Measurements from ENCODE around the gene NACAD. TPM values are rescaled to one million over a fixed set of nuclear protein-coding genes. Genes with fewer than 3 reads are reported as not detected.
A peak's percentile ranks its signal among the peaks of the same experiment; 100 is the strongest.

Gene NACAD
- total RNA-seq, 2 experiments from 2014 or later = 0.09 to 0.35 TPM

- H3K4me1 Mint-ChIP-seq = peaks cover 41% of the 10 kb centered on the region
- peak within 1 kb of the TSS; percentile 87 for H3K4me3 Mint-ChIP-seq
- CTCF ChIA-PET = interaction anchor here (1.0 to 4.3 kb wide), 5 partner anchors 25 to 253 kb away, joined by 3 to 26 read pairs (median 4); no protein-coding TSS in a partner anchor
- H3K9me3 Mint-ChIP-seq (ENCODE audit: low read depth) = no peaks in the 10 kb centered on the region
- H3K27ac Mint-ChIP-seq = peak within 1 kb of the TSS; percentile 89
- ATAC-seq (peak; percentile 92), DNase-seq (peak; percentile 96)
- H3K36me3 Mint-ChIP-seq = peaks cover 27% of the 10 kb centered on the region
- peaks cover 9% of the 10 kb centered on the region for H3K27me3 Mint-ChIP-seq
Observed at GRCh38 chr7:45111298-45112223, 22.8 kb upstream of the NACAD start, which contains the start of gene TBRG4. TSS of gene TBRG4 (minus strand) at chr7:45111697. CDS start at chr7:45109237, 2,460 bp downstream.

- Mint-ChIP-seq H3K27me3 (no peaks in the 10 kb centered on the region), H3K4me3 (peak overlapping the region; percentile 36), H3K36me3 (peaks cover 47% of the 10 kb centered on the region), H3K4me1 (peaks cover 49% of the 10 kb centered on the region), H3K27ac (peak overlapping the region; percentile 61), H3K9me3 (ENCODE audit: low read depth) (no peaks in the 10 kb centered on the region)
- CTCF ChIA-PET = no interaction called here
- DNase-seq = peak; percentile 37
- no peak for ATAC-seq
Observed at GRCh38 chr7:45108863-45109262, 20.1 kb upstream of the NACAD start.

- Mint-ChIP-seq H3K4me3 (no peak overlapping the region), H3K27me3 (no peaks in the 10 kb centered on the region), H3K36me3 (peaks cover 55% of the 10 kb centered on the region), H3K4me1 (peaks cover 44% of the 10 kb centered on the region), H3K9me3 (ENCODE audit: low read depth) (no peaks in the 10 kb centered on the region), H3K27ac (peak overlapping the region; percentile 12)
- no peak for DNase-seq
- ATAC-seq = no peak
- CTCF ChIA-PET = no interaction called here
Observed at GRCh38 chr7:45107356-45107755, 18.6 kb upstream of the NACAD start.

GRCh38 chr7:45106820-45107219 is 18.1 kb upstream of the NACAD start:
- Mint-ChIP-seq H3K9me3 (ENCODE audit: low read depth) (no peaks in the 10 kb centered on the region), H3K27ac (no peak overlapping the region), H3K4me3 (no peak overlapping the region), H3K4me1 (peaks cover 40% of the 10 kb centered on the region), H3K36me3 (peaks cover 58% of the 10 kb centered on the region), H3K27me3 (no peaks in the 10 kb centered on the region)
- CTCF ChIA-PET = no interaction called here
- no peak for DNase-seq
- ATAC-seq = no peak

- H3K27me3 Mint-ChIP-seq = no peaks in the 10 kb centered on the region
- peaks cover 37% of the 10 kb centered on the region for H3K4me1 Mint-ChIP-seq
- no peak overlapping the region for H3K27ac Mint-ChIP-seq
- DNase-seq (no peak), ATAC-seq (no peak)
- CTCF ChIA-PET = interaction anchor here (1.1 kb wide), 1 partner anchor 31 kb away, joined by 3 read pairs; no protein-coding TSS in a partner anchor
- H3K36me3 Mint-ChIP-seq = peaks cover 56% of the 10 kb centered on the region
- no peak overlapping the region for H3K4me3 Mint-ChIP-seq
- no peaks in the 10 kb centered on the region for H3K9me3 Mint-ChIP-seq (ENCODE audit: low read depth)
Observed at GRCh38 chr7:45105588-45106188, 16.9 kb upstream of the NACAD start.

- Mint-ChIP-seq H3K9me3 (ENCODE audit: low read depth) (no peaks in the 10 kb centered on the region), H3K36me3 (peaks cover 61% of the 10 kb centered on the region), H3K27ac (no peak overlapping the region), H3K4me1 (peaks cover 34% of the 10 kb centered on the region), H3K4me3 (no peak overlapping the region), H3K27me3 (no peaks in the 10 kb centered on the region)
- ATAC-seq (no peak), DNase-seq (no peak)
- CTCF ChIA-PET = interaction anchor here (1.1 kb wide), 1 partner anchor 31 kb away, joined by 3 read pairs; no protein-coding TSS in a partner anchor
Observed at GRCh38 chr7:45104844-45105587, 16.2 kb upstream of the NACAD start.

GRCh38 chr7:45103958-45104843 is 15.4 kb upstream of the NACAD start:
- H3K27me3 Mint-ChIP-seq = no peaks in the 10 kb centered on the region
- H3K36me3 Mint-ChIP-seq = peaks cover 62% of the 10 kb centered on the region
- H3K9me3 Mint-ChIP-seq (ENCODE audit: low read depth) = no peaks in the 10 kb centered on the region
- no peak overlapping the region for H3K27ac Mint-ChIP-seq
- peaks cover 29% of the 10 kb centered on the region for H3K4me1 Mint-ChIP-seq
- ATAC-seq (no peak), DNase-seq (peak; percentile 38)
- H3K4me3 Mint-ChIP-seq = no peak overlapping the region
- CTCF ChIA-PET = interaction anchor here (1.1 kb wide), 1 partner anchor 32 kb away, joined by 3 read pairs; no protein-coding TSS in a partner anchor

GRCh38 chr7:45102785-45103712 is 14.3 kb upstream of the NACAD start:
- H3K27ac Mint-ChIP-seq = no peak overlapping the region
- no peaks in the 10 kb centered on the region for H3K9me3 Mint-ChIP-seq (ENCODE audit: low read depth)
- peaks cover 19% of the 10 kb centered on the region for H3K4me1 Mint-ChIP-seq
- CTCF ChIA-PET = no interaction called here
- DNase-seq (no peak), ATAC-seq (no peak)
- no peak overlapping the region for H3K4me3 Mint-ChIP-seq
- H3K27me3 Mint-ChIP-seq = no peaks in the 10 kb centered on the region
- peaks cover 53% of the 10 kb centered on the region for H3K36me3 Mint-ChIP-seq

- no peak for ATAC-seq
- CTCF ChIA-PET = no interaction called here
- no peak overlapping the region for H3K4me3 Mint-ChIP-seq
- peaks cover 8% of the 10 kb centered on the region for H3K4me1 Mint-ChIP-seq
- peaks cover 42% of the 10 kb centered on the region for H3K36me3 Mint-ChIP-seq
- H3K27me3 Mint-ChIP-seq = no peaks in the 10 kb centered on the region
- H3K27ac Mint-ChIP-seq = no peak overlapping the region
- DNase-seq = no peak
- H3K9me3 Mint-ChIP-seq (ENCODE audit: low read depth) = no peaks in the 10 kb centered on the region
Observed at GRCh38 chr7:45101748-45102147, 13.0 kb upstream of the NACAD start.

- DNase-seq (no peak), ATAC-seq (no peak)
- Mint-ChIP-seq H3K27ac (no peak overlapping the region), H3K27me3 (no peaks in the 10 kb centered on the region), H3K4me1 (peaks cover 4% of the 10 kb centered on the region), H3K9me3 (ENCODE audit: low read depth) (no peaks in the 10 kb centered on the region), H3K4me3 (no peak overlapping the region), H3K36me3 (peaks cover 39% of the 10 kb centered on the region)
- CTCF ChIA-PET = no interaction called here
Observed at GRCh38 chr7:45100761-45101480, 12.2 kb upstream of the NACAD start.

GRCh38 chr7:45099891-45100760 is 11.4 kb upstream of the NACAD start:
- CTCF ChIA-PET = no interaction called here
- ATAC-seq = peak; percentile 13
- Mint-ChIP-seq H3K9me3 (ENCODE audit: low read depth) (no peaks in the 10 kb centered on the region), H3K27ac (no peak overlapping the region), H3K4me3 (no peak overlapping the region), H3K36me3 (peaks cover 35% of the 10 kb centered on the region), H3K4me1 (peaks cover 4% of the 10 kb centered on the region), H3K27me3 (no peaks in the 10 kb centered on the region)
- no peak for DNase-seq
